Stimulated activated CD8-positive, alpha-beta memory T cell treated with anti-CD3 and anti-CD28 coated beads, Interleukin-12 subunit alpha, Interleukin-12 subunit beta, amount 100 ng/mL, for 4 hours (primary cell): ENCODE data around the gene GPT2.

Source experiments
- DNase-seq: peaks from one replicate; pipeline ENCODE4 v3.0.0-alpha.2; 2020; ENCODE audit warnings: low read depth

The GPT2 gene

GRCh38 chr16:46896314-46896968, 12.3 kb downstream of the GPT2 start:
- no peak for DNase-seq

- no peak for DNase-seq
Measured at GRCh38 chr16:46897471-46897870, 13.3 kb downstream of the GPT2 start.

- no peak for DNase-seq
Measured at GRCh38 chr16:46898006-46898405, 13.8 kb downstream of the GPT2 start.

GRCh38 chr16:46899443-46900143, 15.4 kb downstream of the GPT2 start:
- DNase-seq: no peak

- no peak for DNase-seq
Measured at GRCh38 chr16:46900455-46901235, 16.5 kb downstream of the GPT2 start.

GRCh38 chr16:46901709-46902108, 17.5 kb downstream of the GPT2 start:
- DNase-seq: no peak

GRCh38 chr16:46903255-46903905, 19.2 kb downstream of the GPT2 start:
- no peak for DNase-seq

GRCh38 chr16:46904471-46904870, 20.3 kb downstream of the GPT2 start:
- DNase-seq: no peak

GRCh38 chr16:46906360-46907060, 22.3 kb downstream of the GPT2 start:
- DNase-seq: no peak

- no peak for DNase-seq
Measured at GRCh38 chr16:46907061-46907774, 23.1 kb downstream of the GPT2 start.

GRCh38 chr16:46908540-46909372, 24.6 kb downstream of the GPT2 start:
- DNase-seq: peak; percentile 19

GRCh38 chr16:46911038-46911437, 26.9 kb downstream of the GPT2 start:
- DNase-seq: no peak

GRCh38 chr16:46911650-46912049, 27.5 kb downstream of the GPT2 start:
- no peak for DNase-seq

- no peak for DNase-seq
Measured at GRCh38 chr16:46914556-46915201, 30.5 kb downstream of the GPT2 start.

GRCh38 chr16:46915483-46916025, 31.4 kb downstream of the GPT2 start:
- DNase-seq: no peak

- no peak for DNase-seq
Measured at GRCh38 chr16:46916980-46917379, 32.8 kb downstream of the GPT2 start.

- DNase-seq: no peak
Measured at GRCh38 chr16:46918400-46918799, 34.2 kb downstream of the GPT2 start.

- DNase-seq: no peak
Measured at GRCh38 chr16:46918905-46919792, 35.0 kb downstream of the GPT2 start.
